Tibial nerve (tissue), 3 donors: ENCODE data around the gene ADCY3.

Source experiments
- CTCF ChIP-seq, 5 experiments: fragments of 200-600 bp in 3 of 5; fragments of 450-650 bp in 2 of 5; sonication (generic) in 3 of 5; IDR thresholded peaks; one replicate each; pipeline ENCODE4 v1.5.1; 2016 to 2019; ENCODE audit warnings: antibody characterized with exemption in 5 of 5, mild to moderate bottlenecking in 3 of 5, moderate library complexity in 2 of 5
- POLR2A ChIP-seq, 2 donors: fragments of 450-650 bp; IDR thresholded peaks; one replicate each; pipeline ENCODE4 v1.6.1; 2017; ENCODE audit warnings: antibody characterized with exemption in 2 of 2, mild to moderate bottlenecking in 2 of 2, moderate library complexity in 2 of 2

- TF ChIP-seq CTCF (IDR thresholded peaks at IDR 0.05) (no peak), POLR2A (IDR thresholded peaks at IDR 0.05) (no peak)
Measured at GRCh38 chr2:24840164-24840869, 79.7 kb downstream of the ADCY3 start.
